ENCODE results near the gene LDLRAD4. TPM values are rescaled to one million over a fixed set of nuclear protein-coding genes. Genes with fewer than 3 reads are reported as not detected.

LDLRAD4 gene
- total RNA-seq, 1 experiment from 2014 or later, result 3.6 TPM

GRCh38 chr18:13452871-13453680 lies 234.5 kb downstream of the LDLRAD4 start:
- Histone ChIP-seq H3K4me3 (ENCODE audit: low read depth, low read length, poor library complexity, severe bottlenecking) (no peak overlapping the region), H3K4me1 (ENCODE audit: insufficient read depth, low read length, poor library complexity, severe bottlenecking) (peaks cover 15% of the 10 kb centered on the region), H3K27me3 (replicated peaks; ENCODE audit: insufficient read depth, low read depth, low read length, poor library complexity) (no peaks in the 10 kb centered on the region), H3K36me3 (ENCODE audit: insufficient read depth, low read length, poor library complexity, severe bottlenecking) (no peaks in the 10 kb centered on the region), H3K27ac (ENCODE audit: low read depth, low read length, poor library complexity, severe bottlenecking) (no peak overlapping the region), H3K9me3 (ENCODE audit: low read depth, low read length, poor library complexity, severe bottlenecking) (no peaks in the 10 kb centered on the region)
- ChIA-PET CTCF (interaction anchor here (0.6 kb wide), 1 partner anchor 123 kb away, joined by 3 read pairs; no protein-coding TSS in a partner anchor), POLR2A (ENCODE audit: low non-redundant PET) (interaction anchor here (0.6 kb wide), 1 partner anchor 35 kb away, joined by 3 read pairs; no protein-coding TSS in a partner anchor)
- DNase-seq (ENCODE audit: low spot score), result no peak
- BruUV-seq (replicated peaks), result no TSS peak
- intact Hi-C loops (cut with micrococcal nuclease; ENCODE audit: unreplicated experiment), result no loop called here
- TF ChIP-seq EZH2 (IDR thresholded peaks at IDR 0.05; ENCODE audit: borderline replicate concordance, low read depth, low read length, poor library complexity, severe bottlenecking), result no peak
- TF ChIP-seq CTCF (conservative IDR thresholded peaks at IDR 0.05; ENCODE audit: low read depth, low read length), result no peak

- Histone ChIP-seq H3K27ac (ENCODE audit: low read depth, low read length, poor library complexity, severe bottlenecking) (no peak overlapping the region), H3K4me3 (ENCODE audit: low read depth, low read length, poor library complexity, severe bottlenecking) (no peak overlapping the region), H3K9me3 (ENCODE audit: low read depth, low read length, poor library complexity, severe bottlenecking) (no peaks in the 10 kb centered on the region), H3K4me1 (ENCODE audit: insufficient read depth, low read length, poor library complexity, severe bottlenecking) (peaks cover 13% of the 10 kb centered on the region), H3K36me3 (ENCODE audit: insufficient read depth, low read length, poor library complexity, severe bottlenecking) (no peaks in the 10 kb centered on the region), H3K27me3 (replicated peaks; ENCODE audit: insufficient read depth, low read depth, low read length, poor library complexity) (no peaks in the 10 kb centered on the region)
- no peak for DNase-seq (ENCODE audit: low spot score)
- CTCF ChIA-PET, result interaction anchor here (0.6 kb wide), 1 partner anchor 124 kb away, joined by 3 read pairs; no protein-coding TSS in a partner anchor
- intact Hi-C loops (cut with micrococcal nuclease; ENCODE audit: unreplicated experiment), result no loop called here
- BruUV-seq (replicated peaks), result no TSS peak
- no peak for TF ChIP-seq CTCF (conservative IDR thresholded peaks at IDR 0.05; ENCODE audit: low read depth, low read length)
- no peak for TF ChIP-seq EZH2 (IDR thresholded peaks at IDR 0.05; ENCODE audit: borderline replicate concordance, low read depth, low read length, poor library complexity, severe bottlenecking)
- POLR2A ChIA-PET (ENCODE audit: low non-redundant PET), result interaction anchor here (0.6 kb wide), 1 partner anchor 35 kb away, joined by 3 read pairs; no protein-coding TSS in a partner anchor
These were observed 235.2 kb downstream of the LDLRAD4 start for GRCh38 chr18:13453714-13454113.

- Histone ChIP-seq H3K27ac (ENCODE audit: low read depth, low read length, poor library complexity, severe bottlenecking) (no peak overlapping the region), H3K4me1 (ENCODE audit: insufficient read depth, low read length, poor library complexity, severe bottlenecking) (peaks cover 13% of the 10 kb centered on the region), H3K27me3 (replicated peaks; ENCODE audit: insufficient read depth, low read depth, low read length, poor library complexity) (no peaks in the 10 kb centered on the region), H3K36me3 (ENCODE audit: insufficient read depth, low read length, poor library complexity, severe bottlenecking) (no peaks in the 10 kb centered on the region), H3K4me3 (ENCODE audit: low read depth, low read length, poor library complexity, severe bottlenecking) (no peak overlapping the region), H3K9me3 (ENCODE audit: low read depth, low read length, poor library complexity, severe bottlenecking) (no peaks in the 10 kb centered on the region)
- POLR2A ChIA-PET (ENCODE audit: low non-redundant PET), result no interaction called here
- CTCF ChIA-PET, result no interaction called here
- TF ChIP-seq EZH2 (IDR thresholded peaks at IDR 0.05; ENCODE audit: borderline replicate concordance, low read depth, low read length, poor library complexity, severe bottlenecking) (no peak), CTCF (conservative IDR thresholded peaks at IDR 0.05; ENCODE audit: low read depth, low read length) (no peak)
- intact Hi-C loops (cut with micrococcal nuclease; ENCODE audit: unreplicated experiment), result no loop called here
- BruUV-seq (replicated peaks), result no TSS peak
- no peak for DNase-seq (ENCODE audit: low spot score)
These were observed 236.0 kb downstream of the LDLRAD4 start for GRCh38 chr18:13454363-13455150.

Data from A673 (cell line).